NCI-H526 treated with DMSO at 0.1 percent for 48 hours (cell line): Measurements from ENCODE around the gene CDK14.

ENCODE experiments used
- DNase-seq: peaks from one replicate; lab custom pipeline; 2025; lab: John Stamatoyannopoulos, UW

CDK14 gene

GRCh38 chr7:90951986-90952954, 356.1 kb downstream of the CDK14 start:
- no peak for DNase-seq

GRCh38 chr7:90955641-90956207, 359.6 kb downstream of the CDK14 start:
- DNase-seq, result no peak

- no peak for DNase-seq
Measured at GRCh38 chr7:90957883-90958282, 361.8 kb downstream of the CDK14 start.

GRCh38 chr7:90958647-90959046, 362.5 kb downstream of the CDK14 start:
- no peak for DNase-seq

- DNase-seq, result no peak
Measured at GRCh38 chr7:90961037-90961725, 365.1 kb downstream of the CDK14 start.

- DNase-seq, result no peak
Measured at GRCh38 chr7:90965211-90965610, 369.1 kb downstream of the CDK14 start.

GRCh38 chr7:90966346-90966745, 370.2 kb downstream of the CDK14 start:
- DNase-seq, result no peak

GRCh38 chr7:90968871-90969270, 372.8 kb downstream of the CDK14 start:
- no peak for DNase-seq

- DNase-seq, result no peak
Measured at GRCh38 chr7:90972906-90973550, 376.9 kb downstream of the CDK14 start.

- DNase-seq, result no peak
Measured at GRCh38 chr7:90977056-90977455, 380.9 kb downstream of the CDK14 start.

- no peak for DNase-seq
Measured at GRCh38 chr7:90980545-90980944, 384.4 kb downstream of the CDK14 start.

- DNase-seq, result no peak
Measured at GRCh38 chr7:90982228-90982627, 386.1 kb downstream of the CDK14 start.

- no peak for DNase-seq
Measured at GRCh38 chr7:90984692-90985091, 388.6 kb downstream of the CDK14 start.

GRCh38 chr7:90988516-90988915, 392.4 kb downstream of the CDK14 start:
- no peak for DNase-seq

- DNase-seq, result no peak
Measured at GRCh38 chr7:90988996-90989765, 393.1 kb downstream of the CDK14 start.

- DNase-seq, result no peak
Measured at GRCh38 chr7:90994121-90994520, 398.0 kb downstream of the CDK14 start.

GRCh38 chr7:90994601-90995000, 398.5 kb downstream of the CDK14 start:
- DNase-seq, result no peak

GRCh38 chr7:90995996-90996395, 399.9 kb downstream of the CDK14 start:
- no peak for DNase-seq

GRCh38 chr7:90999989-91000979, 404.2 kb downstream of the CDK14 start:
- DNase-seq, result no peak

- DNase-seq, result no peak
Measured at GRCh38 chr7:91005024-91005423, 408.9 kb downstream of the CDK14 start.
